H1 (cell line): ENCODE measurements around the gene KRTAP20-1. TPM values are rescaled to one million over a fixed set of nuclear protein-coding genes. Genes with fewer than 3 reads are reported as not detected.

Experiments
- CTCF ChIA-PET: fragments of 300-600 bp; sonication (Branson Sonifier 250); formaldehyde crosslinking; loops from one replicate; lab custom pipeline; 2021; ENCODE audit not compliant: partially characterized antibody; lab: Charles Lee
- POLR2A ChIA-PET: fragments of 300-600 bp; sonication (Branson Sonifier 250); formaldehyde crosslinking; loops from one replicate; lab custom pipeline; 2021; ENCODE audit warnings: inconsistent platforms; ENCODE audit not compliant: partially characterized antibody; lab: Charles Lee
- DNase-seq, 2 experiments: peaks; one replicate each; pipeline versions ENCODE4 v3.0.0 to v3.0.0-alpha.2; 2010 to 2022; ENCODE audit warnings: low spot score in 2 of 2, low read depth in 1 of 2, mixed read lengths in 1 of 2
- FAIRE-seq: peaks from 2 replicates; lab custom pipeline; 2011; peaks lifted over from hg19 to GRCh38; lab: Jason Lieb, UNC
- H2AFZ ChIP-seq: 2 replicates; pipeline ENCODE4 v1.8.1; 2012; ENCODE audit warnings: low read length, inconsistent platforms
- H2AK5ac ChIP-seq: 2 replicates; pipeline ENCODE4 v1.6.1; 2013; ENCODE audit warnings: low read depth, low read length
- H2BK120ac ChIP-seq: replicated peaks from 2 replicates; pipeline ENCODE3; 2013; ENCODE audit warnings: low read depth, low read length, inconsistent platforms
- H2BK12ac ChIP-seq: 2 replicates; pipeline ENCODE4 v1.6.1; 2013; ENCODE audit warnings: low read depth, low read length
- H2BK15ac ChIP-seq: 2 replicates; pipeline ENCODE4 v1.6.1; 2013; ENCODE audit warnings: low read length
- H2BK20ac ChIP-seq: 2 replicates; pipeline ENCODE4 v1.6.1; 2013; ENCODE audit warnings: low read length
- H2BK5ac ChIP-seq: 2 replicates; pipeline ENCODE4 v1.6.1; 2013; ENCODE audit warnings: low read depth, low read length
- H3K14ac ChIP-seq: 2 replicates; pipeline ENCODE4 v1.6.1; 2013; ENCODE audit warnings: inconsistent platforms; ENCODE audit not compliant: insufficient read length
- H3K18ac ChIP-seq: 2 replicates; pipeline ENCODE4 v1.6.1; 2013; ENCODE audit warnings: low read length; ENCODE audit errors: extremely low read depth
- H3K23ac ChIP-seq: 2 replicates; pipeline ENCODE4 v1.6.1; 2013; ENCODE audit warnings: inconsistent platforms; ENCODE audit not compliant: insufficient read length
- H3K23me2 ChIP-seq: 2 replicates; pipeline ENCODE4 v1.6.1; 2013; ENCODE audit warnings: low read depth, low read length
- H3K27ac ChIP-seq: 2 replicates; pipeline ENCODE4 v1.6.1; 2011; ENCODE audit warnings: low read depth, low read length, inconsistent platforms
- H3K27me3 ChIP-seq, 4 experiments: replicated peaks in 1 of 4; 1 replicate in 1 of 4; 2 replicates in 3 of 4; pipeline versions ENCODE4 v1.6.1 to v1.8.1; 2011 to 2013; ENCODE audit warnings: low read length in 3 of 4, mild to moderate bottlenecking in 3 of 4, inconsistent platforms in 2 of 4, mixed read lengths in 2 of 4, moderate library complexity in 1 of 4; ENCODE audit not compliant: control insufficient read depth in 3 of 4, insufficient read depth in 3 of 4; ENCODE audit errors: extremely low read depth in 1 of 4
- H3K36me3 ChIP-seq, 4 experiments: 2 replicates each; pipeline versions ENCODE4 v1.6.1 to v1.8.1; 2011 to 2013; ENCODE audit warnings: mild to moderate bottlenecking in 4 of 4, low read length in 3 of 4, moderate library complexity in 2 of 4, control low read depth in 1 of 4, inconsistent platforms in 1 of 4; ENCODE audit not compliant: insufficient read depth in 4 of 4, control insufficient read depth in 2 of 4
- H3K4ac ChIP-seq: replicated peaks from 2 replicates; pipeline ENCODE3; 2013; ENCODE audit warnings: low read length, low read depth, mixed read lengths, inconsistent platforms; ENCODE audit not compliant: insufficient read length
- H3K4me1 ChIP-seq, 4 experiments: replicated peaks in 1 of 4; 1 replicate in 1 of 4; 2 replicates in 3 of 4; pipeline versions ENCODE4 v1.6.1 to v1.8.1; 2011 to 2013; ENCODE audit warnings: low read length in 3 of 4, inconsistent platforms in 2 of 4, mixed read lengths in 1 of 4; ENCODE audit not compliant: insufficient read depth in 4 of 4, control insufficient read depth in 3 of 4
- H3K4me2 ChIP-seq, 2 experiments: 2 replicates each; pipeline versions ENCODE4 v1.6.1 to v1.8.1; 2011 to 2013; ENCODE audit warnings: low read depth in 2 of 2, low read length in 2 of 2, control low read depth in 1 of 2, inconsistent platforms in 1 of 2, mild to moderate bottlenecking in 1 of 2; ENCODE audit not compliant: insufficient read depth in 1 of 2
- H3K4me3 ChIP-seq, 4 experiments: fragments of 200-600, 300-600 bp in 1 of 4; sonication (generic), shearing (Covaris generic), sonication (Bioruptor Twin) in 1 of 4; 2 replicates each; pipeline versions ENCODE4 v1.5.1 to v1.8.1; 2011 to 2016; ENCODE audit warnings: low read length in 4 of 4, low read depth in 3 of 4, control low read depth in 2 of 4, inconsistent platforms in 2 of 4, mild to moderate bottlenecking in 2 of 4, mixed read lengths in 1 of 4, moderate library complexity in 1 of 4; ENCODE audit not compliant: insufficient read depth in 2 of 4; ENCODE audit errors: extremely low read depth in 1 of 4
- H3K56ac ChIP-seq: replicated peaks from 2 replicates; pipeline ENCODE3; 2013; ENCODE audit warnings: low read depth, mild to moderate bottlenecking, mixed read lengths, low read length, inconsistent platforms; ENCODE audit not compliant: insufficient read length
- H3K79me1 ChIP-seq: 2 replicates; pipeline ENCODE4 v1.6.1; 2013; ENCODE audit warnings: low read depth, low read length, control low read depth
- H3K79me2 ChIP-seq, 2 experiments: 2 replicates each; pipeline versions ENCODE4 v1.6.1 to v1.8.1; 2012 to 2013; ENCODE audit warnings: low read length in 2 of 2, mild to moderate bottlenecking in 2 of 2, inconsistent platforms in 1 of 2; ENCODE audit not compliant: insufficient read depth in 2 of 2, control insufficient read depth in 1 of 2
- H3K9ac ChIP-seq, 4 experiments: replicated peaks in 1 of 4; 1 replicate in 1 of 4; 2 replicates in 3 of 4; pipeline versions ENCODE4 v1.6.1 to v1.8.1; 2011 to 2013; ENCODE audit warnings: low read depth in 3 of 4, low read length in 3 of 4, control low read depth in 2 of 4, mild to moderate bottlenecking in 2 of 4, moderate library complexity in 2 of 4, inconsistent platforms in 1 of 4; ENCODE audit errors: extremely low read depth in 1 of 4
- H3K9me3 ChIP-seq, 2 experiments: 2 replicates each; pipeline versions ENCODE4 v1.6.1 to v1.8.1; 2012 to 2013; ENCODE audit warnings: mild to moderate bottlenecking in 2 of 2, moderate library complexity in 2 of 2, control low read depth in 1 of 2, inconsistent platforms in 1 of 2, low read depth in 1 of 2, low read length in 1 of 2, mixed read lengths in 1 of 2; ENCODE audit not compliant: insufficient read depth in 2 of 2
- H4K20me1 ChIP-seq, 2 experiments: replicated peaks in 1 of 2; 2 replicates each; pipeline versions ENCODE3 to v1.8.1; 2011 to 2013; ENCODE audit warnings: inconsistent platforms in 2 of 2, low read length in 2 of 2, mild to moderate bottlenecking in 1 of 2; ENCODE audit not compliant: insufficient read depth in 2 of 2, control insufficient read depth in 1 of 2
- H4K5ac ChIP-seq: 2 replicates; pipeline ENCODE4 v1.6.1; 2013; ENCODE audit warnings: low read length, low read depth, mixed read lengths, inconsistent platforms; ENCODE audit not compliant: insufficient read length
- H4K8ac ChIP-seq: 2 replicates; pipeline ENCODE4 v1.8.0; 2013; ENCODE audit warnings: mild to moderate bottlenecking, moderate library complexity, low read length, inconsistent platforms; ENCODE audit not compliant: insufficient read depth; ENCODE audit errors: extremely low read depth
- H4K91ac ChIP-seq: replicated peaks from 2 replicates; pipeline ENCODE3; 2013; ENCODE audit warnings: low read length, mixed read lengths, inconsistent platforms; ENCODE audit not compliant: insufficient read length
- ATF2 ChIP-seq: IDR thresholded peaks from 2 replicates; pipeline ENCODE4 v1.6.1; 2012; ENCODE audit warnings: low read length, inconsistent platforms
- BCL11A ChIP-seq, 2 experiments: IDR thresholded peaks; one replicate each; pipeline ENCODE4 v1.6.1; 2011; ENCODE audit warnings: low read depth in 2 of 2, low read length in 2 of 2, mild to moderate bottlenecking in 2 of 2
- EP300 ChIP-seq, 2 experiments: IDR thresholded peaks; 1 replicate in 1 of 2; 2 replicates in 1 of 2; pipeline ENCODE4 v1.6.1; 2011 to 2012; ENCODE audit warnings: low read depth in 2 of 2, low read length in 2 of 2, mild to moderate bottlenecking in 2 of 2, borderline replicate concordance in 1 of 2, inconsistent platforms in 1 of 2, moderate library complexity in 1 of 2
- EZH2 ChIP-seq: fragments of 200-600 bp; sonication (generic); IDR thresholded peaks from 2 replicates; pipeline ENCODE4 v1.7.1; 2012; ENCODE audit warnings: low read depth, mild to moderate bottlenecking, moderate library complexity, low read length, inconsistent platforms; ENCODE audit not compliant: severe bottlenecking
- polyA plus RNA-seq, 7 experiments: library from polyadenylated mRNA; depleted of rRNA in 3 of 7; stranded (reverse) in 5 of 7; unstranded in 2 of 7; fragments of >200 nt in 5 of 7; fragments of 200-250 nt in 2 of 7; gene quantifications; 1 replicate in 5 of 7; 2 replicates in 1 of 7; 4 replicates in 1 of 7; pipeline versions ENCODE4 v1.2.1 to v1.2.3, GENCODE V29; 2011 to 2013; ENCODE audit warnings: missing spikeins in 2 of 7, mixed read lengths in 2 of 7
- total RNA-seq: library from RNA; stranded (reverse); fragmentation: NEBNext Ultra II Directional; extraction: Animal tissue kit (Norgen Biotek cat#: 25700); gene quantifications from 2 replicates; pipeline ENCODE4 v1.2.1, GENCODE V29; 2021

KRTAP20-1 gene
- total and polyA plus RNA-seq, 2 of the 8 experiments (the other 6 are each of a cell fraction or from before 2014, with no cell fraction given) = not detected

- no peak overlapping the region for H2BK20ac ChIP-seq
- no peaks in the 10 kb centered on the region for H3K4me1 ChIP-seq
- no peak overlapping the region for H3K23ac ChIP-seq
- POLR2A ChIA-PET = no interaction called here
- DNase-seq = no peak
- CTCF ChIA-PET = interaction anchor here (2.0 kb wide), 1 partner anchor 9 kb away, joined by 5 read pairs; no protein-coding TSS in a partner anchor
- H2BK5ac ChIP-seq = no peak overlapping the region
- H2AFZ ChIP-seq = no peak overlapping the region
- H4K91ac ChIP-seq = no peak overlapping the region
- no peak overlapping the region for H3K56ac ChIP-seq
- no peak overlapping the region for H3K27ac ChIP-seq
- H2AK5ac ChIP-seq = no peak overlapping the region
- no peak for FAIRE-seq
- no peak overlapping the region for H3K18ac ChIP-seq
- no peaks in the 10 kb centered on the region for H3K36me3 ChIP-seq
- no peak overlapping the region for H3K9ac ChIP-seq
- no peaks in the 10 kb centered on the region for H3K9me3 ChIP-seq
- H3K14ac ChIP-seq = no peak overlapping the region
- no peaks in the 10 kb centered on the region for H3K79me1 ChIP-seq
- no peak overlapping the region for H2BK15ac ChIP-seq
- no peak overlapping the region for H4K5ac ChIP-seq
- no peaks in the 10 kb centered on the region for H3K23me2 ChIP-seq
- H2BK120ac ChIP-seq = no peak overlapping the region
- H3K79me2 ChIP-seq = no peaks in the 10 kb centered on the region
- H4K8ac ChIP-seq = no peak overlapping the region
- no peaks in the 10 kb centered on the region for H3K27me3 ChIP-seq
- H2BK12ac ChIP-seq = no peak overlapping the region
- H3K4ac ChIP-seq = no peak overlapping the region
- H3K4me3 ChIP-seq = no peak overlapping the region
- H4K20me1 ChIP-seq = no peaks in the 10 kb centered on the region
- no peak for TF ChIP-seq BCL11A (IDR thresholded peaks at IDR 0.05; ENCODE audit: low read depth in 2 of 2, low read length in 2 of 2)
- no peak for TF ChIP-seq ATF2
- no peak for TF ChIP-seq EP300 (IDR thresholded peaks at IDR 0.05; ENCODE audit: borderline replicate concordance in 1 of 2, low read depth in 2 of 2, low read length in 2 of 2)
- no peak for TF ChIP-seq EZH2
- no peak overlapping the region for H3K4me2 ChIP-seq
These were observed 48.6 kb upstream of the KRTAP20-1 start for GRCh38 chr21:30567617-30568016.
